ENCODE results near the gene CALCA. TPM values are rescaled to one million over a fixed set of nuclear protein-coding genes. Genes with fewer than 3 reads are reported as not detected.

Gene CALCA
- total and polyA plus RNA-seq, 2 experiments from 2014 or later, result 1.9 to 2.5 TPM

GRCh38 chr11:14956111-14956510, 16.0 kb downstream of the CALCA start (continued):
- TF ChIP-seq, protein P1, sequence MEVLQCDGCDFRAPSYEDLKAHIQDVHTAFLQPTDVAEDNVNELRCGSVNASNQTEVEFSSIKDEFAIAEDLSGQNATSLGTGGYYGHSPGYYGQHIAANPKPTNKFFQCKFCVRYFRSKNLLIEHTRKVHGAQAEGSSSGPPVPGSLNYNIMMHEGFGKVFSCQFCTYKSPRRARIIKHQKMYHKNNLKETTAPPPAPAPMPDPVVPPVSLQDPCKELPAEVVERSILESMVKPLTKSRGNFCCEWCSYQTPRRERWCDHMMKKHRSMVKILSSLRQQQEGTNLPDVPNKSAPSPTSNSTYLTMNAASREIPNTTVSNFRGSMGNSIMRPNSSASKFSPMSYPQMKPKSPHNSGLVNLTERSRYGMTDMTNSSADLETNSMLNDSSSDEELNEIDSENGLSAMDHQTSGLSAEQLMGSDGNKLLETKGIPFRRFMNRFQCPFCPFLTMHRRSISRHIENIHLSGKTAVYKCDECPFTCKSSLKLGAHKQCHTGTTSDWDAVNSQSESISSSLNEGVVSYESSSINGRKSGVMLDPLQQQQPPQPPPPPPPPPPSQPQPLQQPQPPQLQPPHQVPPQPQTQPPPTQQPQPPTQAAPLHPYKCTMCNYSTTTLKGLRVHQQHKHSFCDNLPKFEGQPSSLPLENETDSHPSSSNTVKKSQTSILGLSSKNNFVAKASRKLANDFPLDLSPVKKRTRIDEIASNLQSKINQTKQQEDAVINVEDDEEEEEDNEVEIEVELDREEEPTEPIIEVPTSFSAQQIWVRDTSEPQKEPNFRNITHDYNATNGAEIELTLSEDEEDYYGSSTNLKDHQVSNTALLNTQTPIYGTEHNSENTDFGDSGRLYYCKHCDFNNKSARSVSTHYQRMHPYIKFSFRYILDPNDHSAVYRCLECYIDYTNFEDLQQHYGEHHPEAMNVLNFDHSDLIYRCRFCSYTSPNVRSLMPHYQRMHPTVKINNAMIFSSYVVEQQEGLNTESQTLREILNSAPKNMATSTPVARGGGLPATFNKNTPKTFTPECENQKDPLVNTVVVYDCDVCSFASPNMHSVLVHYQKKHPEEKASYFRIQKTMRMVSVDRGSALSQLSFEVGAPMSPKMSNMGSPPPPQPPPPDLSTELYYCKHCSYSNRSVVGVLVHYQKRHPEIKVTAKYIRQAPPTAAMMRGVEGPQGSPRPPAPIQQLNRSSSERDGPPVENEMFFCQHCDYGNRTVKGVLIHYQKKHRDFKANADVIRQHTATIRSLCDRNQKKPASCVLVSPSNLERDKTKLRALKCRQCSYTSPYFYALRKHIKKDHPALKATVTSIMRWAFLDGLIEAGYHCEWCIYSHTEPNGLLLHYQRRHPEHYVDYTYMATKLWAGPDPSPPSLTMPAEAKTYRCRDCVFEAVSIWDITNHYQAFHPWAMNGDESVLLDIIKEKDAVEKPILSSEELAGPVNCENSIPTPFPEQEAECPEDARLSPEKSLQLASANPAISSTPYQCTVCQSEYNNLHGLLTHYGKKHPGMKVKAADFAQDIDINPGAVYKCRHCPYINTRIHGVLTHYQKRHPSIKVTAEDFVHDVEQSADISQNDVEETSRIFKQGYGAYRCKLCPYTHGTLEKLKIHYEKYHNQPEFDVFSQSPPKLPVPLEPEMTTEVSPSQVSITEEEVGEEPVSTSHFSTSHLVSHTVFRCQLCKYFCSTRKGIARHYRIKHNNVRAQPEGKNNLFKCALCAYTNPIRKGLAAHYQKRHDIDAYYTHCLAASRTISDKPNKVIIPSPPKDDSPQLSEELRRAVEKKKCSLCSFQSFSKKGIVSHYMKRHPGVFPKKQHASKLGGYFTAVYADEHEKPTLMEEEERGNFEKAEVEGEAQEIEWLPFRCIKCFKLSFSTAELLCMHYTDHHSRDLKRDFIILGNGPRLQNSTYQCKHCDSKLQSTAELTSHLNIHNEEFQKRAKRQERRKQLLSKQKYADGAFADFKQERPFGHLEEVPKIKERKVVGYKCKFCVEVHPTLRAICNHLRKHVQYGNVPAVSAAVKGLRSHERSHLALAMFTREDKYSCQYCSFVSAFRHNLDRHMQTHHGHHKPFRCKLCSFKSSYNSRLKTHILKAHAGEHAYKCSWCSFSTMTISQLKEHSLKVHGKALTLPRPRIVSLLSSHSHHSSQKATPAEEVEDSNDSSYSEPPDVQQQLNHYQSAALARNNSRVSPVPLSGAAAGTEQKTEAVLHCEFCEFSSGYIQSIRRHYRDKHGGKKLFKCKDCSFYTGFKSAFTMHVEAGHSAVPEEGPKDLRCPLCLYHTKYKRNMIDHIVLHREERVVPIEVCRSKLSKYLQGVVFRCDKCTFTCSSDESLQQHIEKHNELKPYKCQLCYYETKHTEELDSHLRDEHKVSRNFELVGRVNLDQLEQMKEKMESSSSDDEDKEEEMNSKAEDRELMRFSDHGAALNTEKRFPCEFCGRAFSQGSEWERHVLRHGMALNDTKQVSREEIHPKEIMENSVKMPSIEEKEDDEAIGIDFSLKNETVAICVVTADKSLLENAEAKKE (CRISPR knock-in tag; IDR thresholded peaks at IDR 0.05), result no peak

DNA sequence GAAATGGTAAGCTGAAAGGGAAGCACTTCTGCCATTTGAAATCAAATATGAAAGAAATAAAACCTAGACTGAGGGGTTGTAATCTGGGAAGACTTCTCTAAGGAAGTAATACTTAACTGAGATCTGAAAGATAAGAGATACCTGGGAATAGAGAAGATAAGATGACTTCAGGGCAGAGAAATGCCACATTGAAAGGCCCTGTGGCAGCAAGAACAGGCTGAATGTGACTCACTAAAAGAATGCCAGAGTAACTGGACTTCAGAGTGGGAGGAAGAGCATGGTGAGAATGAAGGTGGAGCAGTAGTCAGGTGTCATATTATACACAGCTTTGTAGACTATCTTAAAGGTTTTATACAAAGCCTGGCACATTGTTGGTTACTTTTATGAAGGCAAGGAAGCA, 17.6 kb downstream of the CALCA start:
- Mint-ChIP-seq H3K4me3 (no peak overlapping the region), H3K27me3 (ENCODE audit: insufficient read depth, low read depth, poor library complexity) (peaks cover 4% of the 10 kb centered on the region), H3K36me3 (ENCODE audit: low read depth) (no peaks in the 10 kb centered on the region), H3K27ac (no peak overlapping the region), H3K4me1 (no peaks in the 10 kb centered on the region), H3K9me3 (no peaks in the 10 kb centered on the region)
- H3K9me2 ChIP-seq (ENCODE audit: insufficient read depth), result no peaks in the 10 kb centered on the region
- no peaks in the 10 kb centered on the region for H3K27me3 ChIP-seq (ENCODE audit: insufficient read depth)
- TF ChIP-seq EZH2phosphoT487 (IDR thresholded peaks at IDR 0.05; ENCODE audit: unreplicated experiment) (no peak), NANOG (IDR thresholded peaks at IDR 0.05; ENCODE audit: borderline replicate concordance) (no peak)
- H3K4me3 ChIP-seq, result no peak overlapping the region
- H3K36me3 ChIP-seq (ENCODE audit: insufficient read depth), result no peaks in the 10 kb centered on the region
- H3K27ac ChIP-seq (ENCODE audit: low read depth), result no peak overlapping the region
- no peak overlapping the region for H2AFZ ChIP-seq
- no peaks in the 10 kb centered on the region for H3F3A ChIP-seq (replicated peaks; ENCODE audit: low read depth)
- H3K4me1 ChIP-seq (ENCODE audit: insufficient read depth), result no peaks in the 10 kb centered on the region
- no peaks in the 10 kb centered on the region for H4K20me1 ChIP-seq (replicated peaks; ENCODE audit: insufficient read depth)
- DNase-seq (ENCODE audit: low spot score), result no peak
- no peak for ATAC-seq
- no peak overlapping the region for H3K4me2 ChIP-seq
- no peaks in the 10 kb centered on the region for H3K79me2 ChIP-seq (replicated peaks; ENCODE audit: insufficient read depth)

- Histone ChIP-seq H3K27ac (ENCODE audit: low read depth) (no peak overlapping the region), H3K9me2 (ENCODE audit: insufficient read depth) (no peaks in the 10 kb centered on the region), H3K4me2 (no peak overlapping the region), H3F3A (replicated peaks; ENCODE audit: low read depth) (no peaks in the 10 kb centered on the region), H3K79me2 (replicated peaks; ENCODE audit: insufficient read depth) (no peaks in the 10 kb centered on the region), H2AFZ (no peak overlapping the region), H3K4me3 (no peak overlapping the region), H3K4me1 (ENCODE audit: insufficient read depth) (no peaks in the 10 kb centered on the region), H3K36me3 (ENCODE audit: insufficient read depth) (no peaks in the 10 kb centered on the region), H4K20me1 (replicated peaks; ENCODE audit: insufficient read depth) (no peaks in the 10 kb centered on the region), H3K27me3 (ENCODE audit: insufficient read depth) (no peaks in the 10 kb centered on the region)
- no peaks in the 10 kb centered on the region for H3K4me1 Mint-ChIP-seq
- DNase-seq (ENCODE audit: low spot score), result no peak
- H3K27ac Mint-ChIP-seq, result no peak overlapping the region
- peaks cover 4% of the 10 kb centered on the region for H3K27me3 Mint-ChIP-seq (ENCODE audit: insufficient read depth, low read depth, poor library complexity)
- H3K4me3 Mint-ChIP-seq, result no peak overlapping the region
- no peaks in the 10 kb centered on the region for H3K36me3 Mint-ChIP-seq (ENCODE audit: low read depth)
- no peak for ATAC-seq
- no peaks in the 10 kb centered on the region for H3K9me3 Mint-ChIP-seq
- no peak for TF ChIP-seq EZH2phosphoT487 (IDR thresholded peaks at IDR 0.05; ENCODE audit: unreplicated experiment)
- TF ChIP-seq, protein P1 (CRISPR knock-in tag; IDR thresholded peaks at IDR 0.05), result no peak
- no peak for TF ChIP-seq JUNB (IDR thresholded peaks at IDR 0.05; ENCODE audit: unreplicated experiment)
- TF ChIP-seq ZNF331 (CRISPR knock-in tag; IDR thresholded peaks at IDR 0.05; ENCODE audit: low read depth), result no peak
These were observed 18.2 kb downstream of the CALCA start for GRCh38 chr11:14953904-14954303.
